Central memory CD8-positive, alpha-beta T cell (primary cell): ENCODE data around the gene MST1.

Source experiments
- ATAC-seq: fragments of 150-1000 bp; cut with Tn5 transposase; replicated peaks from 2 replicates; pipeline ENCODE4 v1.10.0; 2022; ENCODE audit warnings: mild to moderate bottlenecking, moderate FRiP score, moderate number of reproducible peaks; ENCODE audit not compliant: poor library complexity, severe bottlenecking; ENCODE audit errors: extremely low read depth
- DNase-seq, 2 donors: peaks; one replicate each; pipeline ENCODE4 v3.0.0; 2021; ENCODE audit warnings: low spot score in 2 of 2
- H3K27ac Mint-ChIP-seq: one replicate; pipeline ENCODE4 v1.8.0; 2022; ENCODE audit warnings: low read depth, mild to moderate bottlenecking, moderate library complexity, mixed read lengths
- H3K27me3 Mint-ChIP-seq: one replicate; pipeline ENCODE4 v1.8.0; 2022; ENCODE audit warnings: mixed read lengths
- H3K36me3 Mint-ChIP-seq: one replicate; pipeline ENCODE4 v1.8.0; 2022; ENCODE audit warnings: mild to moderate bottlenecking, moderate library complexity, mixed read lengths; ENCODE audit not compliant: insufficient read depth
- H3K4me1 Mint-ChIP-seq: one replicate; pipeline ENCODE4 v1.8.0; 2022; ENCODE audit warnings: mixed read lengths
- H3K4me3 Mint-ChIP-seq: one replicate; pipeline ENCODE4 v1.8.0; 2022; ENCODE audit warnings: mild to moderate bottlenecking, moderate library complexity, mixed read lengths
- H3K9me3 Mint-ChIP-seq: one replicate; pipeline ENCODE4 v1.8.0; 2022; ENCODE audit warnings: mixed read lengths

The MST1 gene

GRCh38 chr3:49689046-49689907 lies at the start of gene MST1, which contains the start of gene RNF123:
Gene MST1 (minus strand): TSS chr3:49689474. CDS start chr3:49688691, 783 bp downstream.
Gene RNF123 (plus strand): TSS chr3:49689557. CDS start chr3:49691166, 1,609 bp downstream.
- H3K4me1 Mint-ChIP-seq, result peaks cover 43% of the 10 kb centered on the region
- no peaks in the 10 kb centered on the region for H3K9me3 Mint-ChIP-seq
- no peaks in the 10 kb centered on the region for H3K27me3 Mint-ChIP-seq
- DNase-seq, result peak; percentile 87 to 89
- peak within 1 kb of the TSS; percentile 98 for H3K27ac Mint-ChIP-seq
- ATAC-seq, result peak; percentile 80
- peaks cover 13% of the 10 kb centered on the region for H3K36me3 Mint-ChIP-seq
- peak within 1 kb of the TSS; percentile 97 for H3K4me3 Mint-ChIP-seq

- peaks cover 5% of the 10 kb centered on the region for H3K4me1 Mint-ChIP-seq
- no peaks in the 10 kb centered on the region for H3K9me3 Mint-ChIP-seq
- no peaks in the 10 kb centered on the region for H3K27me3 Mint-ChIP-seq
- no peak for ATAC-seq
- peaks cover 38% of the 10 kb centered on the region for H3K36me3 Mint-ChIP-seq
- no peak for DNase-seq
- peak overlapping the region; percentile 33 for H3K27ac Mint-ChIP-seq
- no peak overlapping the region for H3K4me3 Mint-ChIP-seq
Measured at GRCh38 chr3:49738067-49738713, 48.9 kb upstream of the MST1 start.

- Mint-ChIP-seq H3K27me3 (no peaks in the 10 kb centered on the region), H3K4me3 (no peak overlapping the region), H3K27ac (no peak overlapping the region), H3K36me3 (peaks cover 57% of the 10 kb centered on the region), H3K9me3 (no peaks in the 10 kb centered on the region), H3K4me1 (peaks cover 5% of the 10 kb centered on the region)
- no peak for DNase-seq
- no peak for ATAC-seq
Measured at GRCh38 chr3:49734752-49735151, 45.5 kb upstream of the MST1 start.

- no peak for DNase-seq
- no peaks in the 10 kb centered on the region for H3K27me3 Mint-ChIP-seq
- no peaks in the 10 kb centered on the region for H3K9me3 Mint-ChIP-seq
- no peak overlapping the region for H3K27ac Mint-ChIP-seq
- no peak for ATAC-seq
- peaks cover 2% of the 10 kb centered on the region for H3K4me1 Mint-ChIP-seq
- H3K36me3 Mint-ChIP-seq, result peaks cover 54% of the 10 kb centered on the region
- no peak overlapping the region for H3K4me3 Mint-ChIP-seq
Measured at GRCh38 chr3:49733551-49733950, 44.3 kb upstream of the MST1 start.

- no peaks in the 10 kb centered on the region for H3K27me3 Mint-ChIP-seq
- no peak overlapping the region for H3K27ac Mint-ChIP-seq
- ATAC-seq (no peak), DNase-seq (no peak)
- no peaks in the 10 kb centered on the region for H3K9me3 Mint-ChIP-seq
- no peak overlapping the region for H3K4me3 Mint-ChIP-seq
- no peaks in the 10 kb centered on the region for H3K4me1 Mint-ChIP-seq
- peaks cover 54% of the 10 kb centered on the region for H3K36me3 Mint-ChIP-seq
Measured at GRCh38 chr3:49732597-49732996, 43.3 kb upstream of the MST1 start.

- DNase-seq (no peak), ATAC-seq (no peak)
- Mint-ChIP-seq H3K27ac (no peak overlapping the region), H3K27me3 (no peaks in the 10 kb centered on the region), H3K36me3 (peaks cover 48% of the 10 kb centered on the region), H3K9me3 (no peaks in the 10 kb centered on the region), H3K4me3 (no peak overlapping the region), H3K4me1 (no peaks in the 10 kb centered on the region)
Measured at GRCh38 chr3:49729966-49730609, 40.8 kb upstream of the MST1 start.

GRCh38 chr3:49727924-49728361 lies 38.7 kb upstream of the MST1 start:
- H3K27ac Mint-ChIP-seq, result no peak overlapping the region
- H3K9me3 Mint-ChIP-seq, result no peaks in the 10 kb centered on the region
- no peak for ATAC-seq
- H3K27me3 Mint-ChIP-seq, result no peaks in the 10 kb centered on the region
- H3K4me3 Mint-ChIP-seq, result no peak overlapping the region
- peaks cover 52% of the 10 kb centered on the region for H3K36me3 Mint-ChIP-seq
- H3K4me1 Mint-ChIP-seq, result peaks cover 14% of the 10 kb centered on the region
- no peak for DNase-seq

- H3K4me3 Mint-ChIP-seq, result no peak overlapping the region
Measured at GRCh38 chr3:49727154-49727923, 38.1 kb upstream of the MST1 start.

GRCh38 chr3:49725906-49726681 lies 36.8 kb upstream of the MST1 start:
- peaks cover 19% of the 10 kb centered on the region for H3K4me1 Mint-ChIP-seq
- DNase-seq, result no peak
- no peak overlapping the region for H3K27ac Mint-ChIP-seq
- H3K4me3 Mint-ChIP-seq, result no peak overlapping the region
- H3K27me3 Mint-ChIP-seq, result no peaks in the 10 kb centered on the region
- H3K36me3 Mint-ChIP-seq, result peaks cover 40% of the 10 kb centered on the region
- no peak for ATAC-seq
- no peaks in the 10 kb centered on the region for H3K9me3 Mint-ChIP-seq

More at GRCh38 chr3:49727154-49727923, 38.1 kb upstream of the MST1 start:
- H3K36me3 Mint-ChIP-seq, result peaks cover 47% of the 10 kb centered on the region
- peaks cover 19% of the 10 kb centered on the region for H3K4me1 Mint-ChIP-seq
- H3K27ac Mint-ChIP-seq, result no peak overlapping the region
- no peak for ATAC-seq
- H3K27me3 Mint-ChIP-seq, result no peaks in the 10 kb centered on the region
- no peak for DNase-seq
- no peaks in the 10 kb centered on the region for H3K9me3 Mint-ChIP-seq

GRCh38 chr3:49724586-49724985 lies 35.3 kb upstream of the MST1 start:
- ATAC-seq (peak; percentile 7), DNase-seq (no peak)
- Mint-ChIP-seq H3K27me3 (no peaks in the 10 kb centered on the region), H3K36me3 (peaks cover 41% of the 10 kb centered on the region), H3K4me3 (peak overlapping the region; percentile 86), H3K4me1 (peaks cover 32% of the 10 kb centered on the region), H3K9me3 (no peaks in the 10 kb centered on the region), H3K27ac (peak overlapping the region; percentile 96)

GRCh38 chr3:49723628-49724551 lies 34.6 kb upstream of the MST1 start, which contains the start of gene GMPPB:
Gene GMPPB (minus strand): TSS chr3:49723951. CDS start chr3:49723726, 225 bp downstream.
- Mint-ChIP-seq H3K27ac (peak within 1 kb of the TSS; percentile 96), H3K27me3 (no peaks in the 10 kb centered on the region), H3K36me3 (peaks cover 46% of the 10 kb centered on the region), H3K9me3 (no peaks in the 10 kb centered on the region), H3K4me1 (peaks cover 39% of the 10 kb centered on the region), H3K4me3 (peak within 1 kb of the TSS; percentile 86)
- DNase-seq, result peak; percentile 80 to 85
- peak; percentile 77 for ATAC-seq
